NCI-H2029 treated with DMSO at 0.1 percent for 48 hours (cell line): Measurements from ENCODE around the gene GOLGA8A.
"Not testable (repeated sequence)": the region's sequence is repeated elsewhere in the genome, so short reads cannot be mapped to it uniquely, and the experiment has no call there.

Experiments used
- DNase-seq: peaks from one replicate; lab custom pipeline; 2025; lab: John Stamatoyannopoulos, UW

The GOLGA8A gene, protein sequence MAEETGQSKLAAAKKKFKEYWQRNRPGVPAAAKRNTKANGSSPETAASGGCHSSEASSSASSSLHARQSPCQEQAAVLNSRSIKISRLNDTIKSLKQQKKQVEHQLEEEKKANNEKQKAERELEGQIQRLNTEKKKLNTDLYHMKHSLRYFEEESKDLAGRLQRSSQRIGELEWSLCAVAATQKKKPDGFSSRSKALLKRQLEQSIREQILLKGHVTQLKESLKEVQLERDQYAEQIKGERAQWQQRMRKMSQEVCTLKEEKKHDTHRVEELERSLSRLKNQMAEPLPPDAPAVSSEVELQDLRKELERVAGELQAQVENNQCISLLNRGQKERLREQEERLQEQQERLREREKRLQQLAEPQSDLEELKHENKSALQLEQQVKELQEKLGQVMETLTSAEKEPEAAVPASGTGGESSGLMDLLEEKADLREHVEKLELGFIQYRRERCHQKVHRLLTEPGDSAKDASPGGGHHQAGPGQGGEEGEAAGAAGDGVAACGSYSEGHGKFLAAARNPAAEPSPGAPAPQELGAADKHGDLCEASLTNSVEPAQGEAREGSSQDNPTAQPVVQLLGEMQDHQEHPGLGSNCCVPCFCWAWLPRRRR

DNA sequence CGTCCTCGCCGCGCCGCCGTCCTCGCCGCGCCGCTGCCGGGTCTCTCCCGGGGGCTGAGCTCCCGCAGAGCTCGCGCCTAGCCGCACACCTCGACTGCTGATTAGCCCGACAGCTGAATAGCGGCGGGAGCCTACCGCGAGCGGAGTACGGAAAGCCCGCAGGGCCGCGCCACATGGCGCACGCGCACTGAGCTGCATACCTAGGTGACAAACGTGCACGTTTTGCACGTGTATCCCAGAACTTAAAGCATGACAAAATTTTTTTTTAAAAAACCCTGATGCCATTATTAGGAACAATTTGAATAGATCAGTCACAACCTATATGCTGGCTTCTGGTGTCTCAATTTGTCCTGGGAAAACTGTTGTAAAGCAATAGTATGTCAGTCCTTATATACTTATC lies at the start of gene GOLGA8A:
GOLGA8A (minus strand) TSS at position 122 of the 400 bp plus-strand sequence. CDS start 48,117 bp downstream, outside the sequence.
- DNase-seq, result no peak

DNA sequence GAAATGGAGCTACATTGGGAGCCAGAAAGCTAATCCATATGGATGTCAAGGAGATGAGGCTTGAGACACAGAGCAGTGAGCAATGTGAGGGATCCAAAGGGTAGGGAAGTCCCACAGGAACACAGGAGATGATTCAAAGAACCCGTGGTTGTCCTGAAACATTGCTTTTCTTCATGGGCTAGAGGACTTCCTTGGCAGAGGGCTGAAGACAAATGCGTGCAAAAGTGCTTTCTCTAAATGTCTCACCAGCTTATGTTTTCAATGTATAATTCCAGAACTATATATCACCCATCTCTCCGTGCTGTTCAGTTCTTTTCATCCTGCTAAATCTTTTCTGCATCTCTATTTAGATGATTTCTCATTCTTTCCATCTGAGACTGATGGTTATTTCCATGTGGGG lies 46.0 kb upstream of the GOLGA8A start:
- DNase-seq, result no peak

DNA sequence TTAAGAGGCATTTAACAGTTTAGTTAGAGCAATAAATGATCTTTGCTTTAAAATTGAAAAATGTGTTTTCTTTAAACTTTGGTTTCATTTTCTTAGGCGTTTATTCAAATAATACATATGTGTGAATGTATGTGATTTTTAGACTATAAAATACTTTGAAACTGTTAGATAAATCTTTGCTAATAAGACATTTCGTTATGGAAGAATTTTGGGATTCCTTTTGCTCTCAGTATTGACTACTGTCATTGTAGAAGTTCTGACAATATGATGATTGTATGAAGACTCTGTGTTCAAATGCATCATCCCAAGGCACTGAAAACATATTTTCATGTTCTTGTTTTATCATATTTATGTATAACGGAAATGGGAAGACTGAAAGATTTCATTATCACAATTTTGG lies 43.8 kb upstream of the GOLGA8A start:
- DNase-seq, result no peak

DNA sequence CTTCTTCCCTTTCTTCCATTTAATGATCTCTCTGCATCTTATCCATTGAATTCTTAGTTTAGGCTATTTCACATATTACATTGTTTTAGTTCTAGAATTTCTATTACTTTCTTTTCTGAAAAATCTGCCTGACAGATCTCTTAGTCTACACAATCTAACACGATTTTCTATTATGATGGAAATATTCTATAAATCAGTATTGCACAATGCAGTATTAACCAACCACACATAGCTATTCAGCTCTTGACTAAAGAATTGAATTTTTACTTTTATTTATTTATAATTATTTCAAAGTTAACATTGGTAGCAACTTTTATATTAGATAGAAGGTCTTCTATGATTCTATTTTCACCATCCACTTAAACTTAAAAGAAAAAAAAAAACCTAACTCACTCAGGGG lies 36.2 kb upstream of the GOLGA8A start:
- no peak for DNase-seq

DNA sequence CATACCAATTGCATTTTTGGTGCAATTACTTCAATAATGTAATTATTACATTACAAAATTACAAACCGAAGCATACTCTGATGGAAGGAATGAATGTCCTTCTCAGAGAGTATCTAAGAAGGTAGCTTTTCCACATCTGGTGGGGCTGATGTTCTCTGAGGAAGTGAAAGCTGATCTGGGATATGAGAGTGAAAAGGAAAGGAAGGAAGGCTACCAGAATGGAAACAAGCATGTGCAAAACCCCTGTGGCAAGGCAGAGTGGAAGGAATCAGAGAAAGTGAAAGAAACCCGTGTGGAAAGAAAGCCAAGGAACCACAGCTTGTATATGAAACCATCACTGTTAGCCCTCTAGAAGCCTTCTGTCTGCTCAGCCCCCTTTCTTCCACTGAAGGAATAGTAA lies 35.3 kb upstream of the GOLGA8A start:
- no peak for DNase-seq

DNA sequence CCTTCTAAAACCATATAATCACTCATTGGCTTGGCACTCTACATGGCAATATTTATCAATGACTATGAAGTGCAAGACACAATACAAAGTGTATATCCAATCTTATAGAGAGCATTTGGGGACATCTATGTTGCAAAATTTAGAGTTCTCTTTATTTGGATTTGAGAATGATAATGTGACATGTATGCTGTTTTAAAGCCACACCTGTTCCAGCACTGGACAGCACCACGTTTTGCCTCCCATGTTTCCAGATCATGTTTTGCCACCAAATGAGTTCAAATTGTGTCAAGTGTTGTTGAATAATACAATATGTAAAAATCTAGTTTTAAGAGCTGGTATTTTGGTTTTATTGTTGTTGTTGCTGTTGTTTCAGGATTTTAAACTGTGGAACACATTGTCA lies 33.3 kb upstream of the GOLGA8A start:
- no peak for DNase-seq

DNA sequence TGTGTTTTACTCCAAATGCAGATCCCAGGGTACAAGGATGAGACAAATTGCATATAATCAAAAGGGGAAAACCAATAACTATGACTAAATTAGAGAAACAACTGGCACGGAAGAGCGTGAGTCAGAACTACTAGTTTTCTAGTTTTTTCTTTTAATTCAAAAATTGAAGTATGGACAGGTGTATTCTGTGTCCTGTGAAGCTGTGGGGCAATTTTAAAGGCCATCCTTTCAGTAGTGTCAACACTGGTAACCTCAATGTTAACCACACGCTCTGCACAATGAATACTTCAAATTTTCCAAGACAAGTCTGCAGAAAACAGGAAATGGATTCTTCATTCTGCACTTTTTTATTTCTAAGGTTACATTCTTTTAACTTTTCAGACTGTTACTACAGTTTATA lies 32.5 kb upstream of the GOLGA8A start:
- DNase-seq, result no peak

DNA sequence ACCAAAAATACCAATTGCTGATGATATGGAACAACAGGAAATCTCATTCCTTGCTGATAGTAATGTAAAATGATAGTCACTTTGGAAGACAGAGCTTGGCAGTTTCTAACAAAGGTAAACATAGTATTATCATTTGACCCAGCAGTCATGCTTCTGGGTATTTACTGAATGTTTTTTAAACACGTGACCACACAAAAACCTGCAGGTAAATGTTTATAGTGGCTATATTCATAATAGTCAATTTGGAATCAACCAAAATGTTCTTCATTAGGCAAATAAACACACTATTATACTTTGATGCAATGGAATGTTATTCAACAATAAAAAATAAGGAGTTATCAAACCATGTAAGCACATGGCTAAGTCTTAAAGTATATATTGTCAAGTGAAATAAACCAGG lies 24.1 kb upstream of the GOLGA8A start:
- DNase-seq, result no peak

DNA sequence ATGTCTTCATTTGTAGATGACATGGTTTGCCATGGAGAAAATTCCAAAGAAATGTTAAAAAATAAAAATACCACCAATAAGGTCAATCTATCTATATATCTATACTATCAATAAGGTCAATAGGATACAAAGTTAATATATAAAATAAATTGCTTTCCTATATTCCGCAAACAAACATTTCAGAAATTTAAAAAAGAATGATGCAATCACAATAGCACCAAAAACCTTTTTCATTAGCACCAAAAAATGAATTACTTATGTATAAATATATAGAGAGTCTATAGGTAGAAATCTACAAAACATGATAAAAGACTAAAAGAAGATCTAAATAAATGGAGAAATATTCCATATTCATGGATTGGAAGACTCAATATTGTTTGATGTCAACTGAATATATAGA lies 22.8 kb upstream of the GOLGA8A start:
- no peak for DNase-seq

DNA sequence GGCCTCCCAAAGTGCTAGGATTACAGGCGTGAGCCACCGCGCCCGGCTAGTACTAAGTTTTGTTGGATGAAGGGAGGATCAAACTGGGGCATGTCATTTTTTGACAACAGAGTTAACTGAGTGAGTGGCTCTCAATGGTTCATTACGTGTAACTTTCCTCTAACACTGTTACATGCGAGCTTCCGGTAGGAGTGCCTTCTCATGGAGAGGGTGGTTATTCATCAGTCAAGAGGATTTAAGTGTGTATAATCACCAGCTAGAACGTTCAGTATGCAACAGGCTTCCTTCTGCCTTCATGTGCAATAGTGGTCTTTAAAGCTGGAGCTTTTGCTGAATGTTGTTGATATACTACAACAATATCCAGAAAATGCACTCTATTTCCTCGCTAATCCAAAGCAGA lies 19.1 kb upstream of the GOLGA8A start:
- DNase-seq, result no peak

DNA sequence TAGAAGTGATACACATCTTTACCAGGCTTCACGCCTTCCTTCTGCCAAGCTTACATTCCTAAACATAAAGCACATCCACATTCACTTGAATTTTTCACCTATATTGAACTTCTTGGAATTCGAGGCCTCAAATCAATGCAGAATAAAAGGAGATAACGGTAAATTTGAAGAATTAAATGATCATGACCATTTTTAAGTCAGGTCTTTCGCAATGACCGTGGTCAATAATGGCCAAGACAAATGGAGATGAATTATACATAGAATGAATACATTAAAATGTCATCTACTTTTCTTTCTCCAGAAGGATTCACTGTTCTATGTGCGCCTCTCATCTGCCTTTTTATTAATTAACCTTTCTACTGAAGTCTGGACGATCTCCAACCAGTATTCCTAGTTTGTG lies 5.3 kb upstream of the GOLGA8A start:
- DNase-seq, result no peak

DNA sequence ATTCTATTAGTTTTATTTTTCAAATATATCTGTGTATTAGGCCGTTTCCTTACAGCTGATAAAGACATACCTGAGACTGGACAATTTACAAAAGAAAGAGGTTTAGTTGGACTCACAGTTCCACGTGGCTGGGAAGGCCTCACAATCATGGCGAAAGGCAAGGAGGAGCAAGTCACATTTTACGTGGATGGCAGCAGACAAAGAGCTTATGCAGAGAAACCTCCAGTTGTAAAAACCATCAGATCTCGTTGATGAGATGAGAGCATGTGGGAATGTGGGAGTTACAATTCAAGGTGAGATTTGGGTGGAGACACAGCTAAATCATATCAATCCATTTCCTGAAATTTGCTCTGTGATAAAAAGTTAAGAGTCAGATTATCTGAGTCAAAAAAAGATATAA lies 2.3 kb upstream of the GOLGA8A start:
- DNase-seq, result no peak

DNA sequence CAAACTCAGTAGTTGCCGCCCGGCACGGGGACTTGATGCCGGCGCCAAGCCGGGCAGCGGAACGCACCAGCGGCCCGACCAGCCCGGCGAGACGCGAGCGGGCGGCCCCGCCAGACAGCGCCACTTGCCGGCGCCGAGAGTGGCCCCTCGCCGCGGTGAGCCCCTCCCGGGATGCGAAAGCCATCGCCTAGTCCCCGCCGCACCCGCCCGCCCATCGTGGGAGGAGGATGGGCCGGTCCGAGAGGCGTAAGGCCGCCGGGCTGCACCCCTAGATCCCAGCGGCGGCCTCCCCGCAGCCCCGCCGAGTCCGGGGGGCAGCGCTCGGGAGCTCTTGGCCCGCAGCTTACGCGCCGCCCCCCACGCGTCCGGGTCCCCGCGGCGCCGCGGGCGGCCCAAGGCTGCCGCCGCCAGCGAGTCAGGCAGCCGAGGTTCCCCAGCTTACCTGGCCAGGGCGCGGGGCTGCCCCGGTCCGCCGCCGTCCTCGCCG lies 609 bp downstream of the GOLGA8A start:
- no peak for DNase-seq

DNA sequence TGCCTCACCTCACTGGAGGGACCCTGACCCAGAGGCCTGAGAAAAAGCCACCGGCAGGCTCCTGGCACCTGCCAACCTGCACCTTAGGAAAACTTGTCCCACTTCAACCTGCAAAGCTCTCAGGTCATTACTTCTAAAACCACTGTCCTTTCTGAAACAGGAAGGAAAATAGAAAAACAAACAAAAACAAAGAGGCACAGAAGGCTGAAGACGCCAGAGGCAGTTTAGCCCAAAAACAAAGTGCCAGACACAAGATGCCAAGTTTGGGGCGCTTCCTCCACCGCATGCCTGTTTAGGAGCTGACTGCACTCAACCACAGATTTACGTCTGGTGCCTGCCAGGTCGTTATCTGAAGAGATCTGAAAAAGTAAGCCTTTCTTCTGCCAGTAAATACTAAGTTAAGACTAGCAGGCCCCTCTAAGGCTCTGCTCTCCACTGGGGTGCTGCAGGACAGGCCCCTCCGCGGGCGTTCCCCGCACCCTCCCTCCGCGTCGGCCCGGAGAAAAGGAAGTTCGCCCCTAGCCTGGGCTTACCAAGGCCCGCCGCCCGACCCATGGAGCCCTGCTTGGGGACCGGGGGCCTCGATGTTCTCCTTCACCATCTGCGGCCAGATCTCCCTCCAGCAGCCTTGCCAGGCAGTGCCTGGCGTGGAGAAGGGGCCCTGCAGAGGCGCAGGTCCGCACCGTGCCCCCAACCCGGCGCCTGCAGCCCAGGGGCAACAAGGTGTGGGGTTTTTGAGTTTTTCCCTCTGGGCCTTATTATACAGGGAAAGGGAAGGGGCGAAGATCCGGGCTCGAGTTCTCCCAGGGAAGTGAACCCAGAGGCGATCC lies 1.3 kb downstream of the GOLGA8A start:
- no peak for DNase-seq

DNA sequence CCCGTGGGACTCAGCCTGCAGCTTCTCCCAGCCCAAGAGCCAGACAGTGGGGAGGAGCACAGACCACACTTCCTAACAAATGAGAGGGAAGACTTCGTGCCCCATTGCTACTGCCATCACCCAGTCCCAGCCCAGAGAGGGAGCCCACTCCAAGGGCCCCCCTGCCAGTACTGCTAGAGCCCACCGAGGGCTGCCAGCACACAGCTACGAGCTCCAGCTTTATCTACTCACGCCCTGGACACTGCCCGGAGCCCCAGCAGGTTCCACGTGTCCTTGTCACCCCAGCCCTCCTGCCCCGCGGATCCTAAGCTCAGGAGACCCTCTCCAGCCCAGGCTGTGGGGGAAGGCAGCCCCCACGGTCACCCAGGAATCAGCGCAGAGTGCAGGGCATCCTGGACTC lies 1.9 kb downstream of the GOLGA8A start:
- no peak for DNase-seq

DNA sequence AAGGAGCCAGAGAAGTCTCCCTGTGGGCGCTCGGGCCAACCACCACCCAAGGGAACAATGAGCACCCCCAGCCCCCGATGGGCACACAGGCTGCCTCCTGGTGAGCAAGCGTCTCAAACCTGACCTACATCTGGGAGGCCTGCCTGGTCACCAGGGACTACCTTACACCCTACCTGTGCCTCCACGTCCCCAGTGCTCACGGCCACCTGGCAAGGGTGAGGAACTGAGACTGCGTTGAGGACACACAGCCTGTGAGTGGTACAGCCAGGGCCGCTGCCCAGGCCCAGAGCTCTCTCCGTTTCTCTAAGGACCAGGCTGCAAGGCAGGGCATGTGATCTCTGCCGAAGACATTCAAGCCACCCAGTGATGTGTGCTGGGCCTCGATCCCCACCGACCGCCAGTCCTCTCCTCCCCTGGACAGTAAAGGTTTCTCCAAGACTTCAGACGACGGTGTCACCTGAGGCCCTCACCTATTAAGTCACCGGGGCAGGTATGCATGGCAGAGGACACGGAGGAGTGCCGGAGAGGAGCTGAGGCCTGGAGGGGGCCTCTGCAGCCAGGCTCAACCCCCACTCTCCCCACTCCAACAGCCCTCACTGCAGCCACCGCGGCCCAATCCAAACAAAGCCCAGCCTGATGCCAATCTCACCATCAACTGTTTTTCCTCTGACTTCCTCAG lies 2.8 kb downstream of the GOLGA8A start:
- DNase-seq, result no peak

DNA sequence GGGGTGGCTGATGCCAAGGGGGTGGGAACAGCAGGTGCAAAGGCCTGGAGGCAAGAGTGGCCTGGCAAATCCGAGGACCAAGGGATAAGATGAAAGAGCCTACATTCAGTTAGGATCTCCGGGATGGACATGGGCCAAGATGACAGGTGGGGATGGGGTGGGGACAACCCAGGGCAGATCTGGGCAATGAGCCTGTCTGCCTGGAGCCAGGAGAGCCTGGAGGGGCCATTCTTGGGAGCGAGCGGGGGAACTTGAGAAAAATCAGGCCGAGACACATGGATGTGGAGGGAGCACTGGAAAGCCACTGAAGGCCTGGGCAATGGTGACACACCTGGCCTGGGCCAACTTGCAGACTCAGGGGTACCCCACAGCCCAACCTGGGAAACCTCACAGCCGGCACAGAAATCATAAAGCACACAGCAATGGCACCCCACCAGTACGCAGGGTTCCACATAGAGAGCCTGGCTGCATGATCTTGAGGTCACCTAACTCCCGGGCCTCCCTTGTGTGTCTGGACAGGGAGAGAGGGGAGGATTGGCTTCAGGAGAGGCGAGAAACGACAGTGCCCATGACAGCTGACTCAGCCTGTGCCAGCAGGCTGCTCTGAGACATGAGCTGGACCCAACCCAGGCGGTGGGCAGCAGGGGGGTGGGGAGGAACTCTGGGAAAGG lies 3.5 kb downstream of the GOLGA8A start:
- not testable (repeated sequence) for DNase-seq

DNA sequence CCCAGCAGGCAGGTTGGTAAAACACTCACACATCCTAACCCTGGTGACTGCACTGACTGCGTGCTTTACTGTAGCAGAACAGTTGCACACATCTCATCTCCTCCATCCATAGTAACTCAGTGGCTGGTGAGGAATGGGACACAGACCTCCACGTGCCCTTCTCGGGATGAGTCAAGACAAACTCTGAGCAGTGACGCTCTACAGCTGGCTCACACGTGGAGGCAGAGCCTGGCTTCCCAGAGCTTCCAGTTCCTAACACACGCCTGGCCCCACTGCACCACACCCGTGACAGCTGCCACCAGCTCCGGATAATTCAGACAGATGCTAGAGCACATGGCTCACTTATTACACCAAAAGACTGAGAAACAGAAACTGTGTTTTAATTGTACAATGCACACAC lies 7.0 kb downstream of the GOLGA8A start:
- not testable (repeated sequence) for DNase-seq

DNA sequence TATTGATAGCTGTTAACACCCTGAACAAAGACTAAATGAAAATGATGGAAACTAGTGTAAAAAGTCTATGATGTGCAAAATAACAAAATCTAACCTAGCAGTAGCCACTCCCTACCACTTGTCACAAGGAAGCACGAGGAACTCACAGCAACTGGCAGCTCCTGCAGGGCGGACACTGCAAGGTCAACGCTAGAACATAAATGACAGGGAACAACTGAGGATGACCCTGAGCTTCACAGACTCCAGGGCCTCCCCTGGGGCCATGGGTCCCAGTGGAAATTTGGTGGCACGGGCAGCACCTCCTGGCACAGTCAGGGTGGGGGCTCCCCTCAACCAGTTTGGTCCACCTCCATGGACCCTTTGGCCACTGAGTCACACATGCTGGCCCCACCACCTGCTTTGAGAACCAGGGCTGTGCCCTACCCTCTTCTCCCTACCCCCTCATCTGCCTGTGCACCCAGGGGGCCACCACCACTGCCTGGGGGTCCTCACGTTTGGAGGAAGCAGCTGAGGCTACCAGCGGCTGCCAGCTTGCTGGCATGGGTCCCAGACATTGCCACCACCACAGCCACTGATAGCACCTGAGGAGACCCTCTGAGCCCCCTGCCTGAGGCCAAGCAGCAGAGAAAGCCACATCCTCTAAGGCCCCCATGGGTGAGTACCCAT lies 14.1 kb downstream of the GOLGA8A start:
- not testable (repeated sequence) for DNase-seq

DNA sequence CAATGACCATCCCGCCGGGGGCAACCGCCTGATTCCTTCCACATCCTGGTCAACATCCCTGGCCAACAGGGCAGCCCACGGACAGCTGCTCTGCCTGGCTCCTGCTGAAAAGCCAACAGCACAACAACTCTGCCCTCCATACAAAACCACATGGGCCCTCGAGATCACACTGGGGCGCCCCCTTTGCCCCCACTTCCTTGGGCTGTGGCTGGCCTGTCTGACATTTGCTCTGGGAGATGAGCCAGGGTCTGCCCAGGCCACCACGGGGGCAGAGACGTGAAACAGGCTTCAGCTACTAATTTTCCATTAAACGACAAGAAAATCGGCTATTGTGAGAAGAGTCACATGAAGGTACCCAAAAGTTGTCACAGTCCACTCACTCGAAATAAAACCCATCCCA lies 16.7 kb downstream of the GOLGA8A start:
- DNase-seq, result not testable (repeated sequence)

DNA sequence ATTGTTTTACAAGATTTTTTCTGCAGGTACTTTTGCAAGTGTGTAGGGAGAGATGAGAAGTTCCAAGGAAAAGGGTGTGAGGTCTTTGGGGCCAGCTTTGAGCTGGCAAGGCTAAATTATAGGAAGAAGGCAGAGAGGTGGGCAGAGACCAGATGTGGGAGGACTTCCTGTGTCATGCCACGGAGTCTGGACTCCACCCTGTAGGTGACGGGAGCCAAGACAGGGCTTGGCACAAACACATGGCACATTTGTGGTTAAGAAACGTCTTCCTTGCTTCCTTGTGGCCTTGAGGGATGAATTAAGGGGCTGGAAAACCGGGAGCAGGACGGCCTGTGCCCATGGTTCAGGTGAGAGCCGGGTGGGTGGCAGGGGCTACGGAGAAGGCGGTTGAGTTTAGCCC lies 19.2 kb downstream of the GOLGA8A start:
- not testable (repeated sequence) for DNase-seq
